NCI-H2227 treated with DMSO at 0.1 percent for 48 hours (cell line): ENCODE data around the gene PLD4.

Experiments
- DNase-seq: peaks from one replicate; lab custom pipeline; 2025; lab: John Stamatoyannopoulos, UW

PLD4 gene

DNA sequence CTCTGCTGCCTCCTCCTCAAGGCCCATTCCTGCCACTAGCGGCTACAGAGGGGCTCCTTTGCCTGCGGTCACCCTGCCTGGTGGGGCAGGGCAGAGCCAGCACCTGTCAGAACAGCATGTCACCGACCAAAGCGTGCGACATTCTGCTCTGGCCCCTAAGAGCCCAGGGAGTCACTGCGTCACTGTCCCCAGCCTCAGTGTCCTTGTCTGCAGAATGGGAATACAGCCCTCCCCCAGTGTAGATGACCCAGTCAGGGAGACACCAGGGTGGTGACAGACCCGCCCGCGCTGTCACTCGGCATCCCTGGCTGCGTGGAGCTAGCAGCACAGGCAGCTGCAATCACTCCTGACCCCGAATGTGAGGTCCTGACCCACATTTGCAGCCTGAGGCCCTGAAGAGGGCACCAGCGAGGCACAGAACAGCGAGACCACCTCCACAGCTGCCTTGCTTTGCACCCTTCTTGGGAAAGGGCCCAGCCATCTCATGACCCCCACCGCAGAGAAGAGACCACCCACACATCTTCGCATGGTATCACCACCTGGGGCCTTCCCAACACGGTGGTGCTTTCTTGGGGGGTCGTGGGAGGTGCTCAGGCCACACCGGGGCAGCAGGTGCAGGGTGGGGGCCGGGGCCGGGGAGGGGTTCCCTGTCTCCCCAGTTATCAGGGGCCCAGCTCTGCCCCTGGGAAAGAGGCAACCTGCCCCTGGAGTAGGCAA, 51.0 kb downstream of the PLD4 start:
- no peak for DNase-seq

DNA sequence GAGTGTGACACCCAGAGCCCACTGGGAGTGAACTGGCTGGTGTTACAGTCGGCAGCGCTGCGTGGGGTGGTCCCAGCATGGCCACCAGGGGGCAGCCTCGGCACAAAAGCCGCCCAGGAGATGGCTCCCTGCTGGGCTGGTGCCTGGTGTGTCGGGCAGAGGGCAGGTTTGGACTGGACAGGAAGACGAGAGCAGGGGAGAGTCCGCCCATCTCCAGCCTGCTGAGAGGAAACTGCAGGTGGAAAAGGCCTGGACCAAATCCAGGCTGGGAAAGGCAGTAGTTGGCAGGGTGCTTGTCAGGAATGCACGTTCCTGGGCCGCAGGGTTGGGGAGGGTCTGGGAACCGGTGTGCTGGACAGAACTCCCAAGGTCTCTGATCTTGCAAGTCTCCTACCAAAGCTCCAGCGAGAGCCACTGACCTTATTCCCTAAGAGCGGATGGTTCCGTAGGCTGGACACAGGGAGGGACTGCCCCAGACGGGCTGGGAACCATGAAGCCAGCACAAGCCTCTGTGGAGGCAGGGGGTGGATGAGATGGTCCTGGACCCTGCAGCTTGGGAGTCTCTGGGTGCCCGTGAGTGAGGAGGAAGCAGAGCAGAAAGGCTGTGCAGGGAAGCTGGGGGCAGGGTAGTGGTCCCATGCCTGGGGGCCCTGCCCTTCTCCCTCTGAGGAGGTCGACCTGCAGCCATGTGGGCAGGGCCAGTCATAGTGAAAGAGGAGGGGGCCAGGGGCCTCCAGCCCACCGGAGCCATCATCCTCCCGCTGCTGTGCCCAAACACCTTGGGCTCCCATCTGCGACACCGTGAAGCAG, 51.7 kb downstream of the PLD4 start:
- no peak for DNase-seq

DNA sequence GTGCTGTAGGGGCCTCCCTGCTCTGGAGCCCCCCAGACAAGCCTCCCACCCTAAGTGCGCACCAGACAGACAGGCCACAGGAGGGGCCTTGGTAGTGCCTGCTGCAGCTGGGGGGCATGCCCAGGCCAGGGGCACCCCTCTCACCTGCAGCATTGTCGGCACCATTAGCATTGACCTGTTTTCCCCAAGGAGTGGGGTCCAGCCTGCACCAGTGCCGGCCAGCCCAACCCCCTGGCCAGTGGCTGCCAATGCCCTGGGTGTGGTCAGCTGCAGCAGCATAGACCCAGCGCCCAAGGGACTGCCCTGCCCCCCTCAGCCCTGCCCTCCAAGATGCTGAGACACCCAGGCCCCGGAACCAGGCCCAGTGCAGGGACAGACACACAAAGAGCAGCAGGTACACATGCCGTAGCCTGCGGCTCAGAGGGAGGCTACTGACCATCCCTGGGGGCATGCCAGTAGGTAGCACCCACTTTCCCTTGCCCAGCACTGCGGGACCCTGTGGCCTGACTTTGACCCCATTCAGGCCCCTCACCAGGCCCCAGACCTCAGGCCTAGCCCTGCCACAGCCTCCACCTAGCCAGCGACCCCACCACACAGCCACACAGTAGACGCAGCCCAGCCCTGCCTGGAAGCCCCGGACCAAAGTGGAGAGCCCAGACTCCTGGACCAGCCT, 52.5 kb downstream of the PLD4 start:
- DNase-seq, result no peak

DNA sequence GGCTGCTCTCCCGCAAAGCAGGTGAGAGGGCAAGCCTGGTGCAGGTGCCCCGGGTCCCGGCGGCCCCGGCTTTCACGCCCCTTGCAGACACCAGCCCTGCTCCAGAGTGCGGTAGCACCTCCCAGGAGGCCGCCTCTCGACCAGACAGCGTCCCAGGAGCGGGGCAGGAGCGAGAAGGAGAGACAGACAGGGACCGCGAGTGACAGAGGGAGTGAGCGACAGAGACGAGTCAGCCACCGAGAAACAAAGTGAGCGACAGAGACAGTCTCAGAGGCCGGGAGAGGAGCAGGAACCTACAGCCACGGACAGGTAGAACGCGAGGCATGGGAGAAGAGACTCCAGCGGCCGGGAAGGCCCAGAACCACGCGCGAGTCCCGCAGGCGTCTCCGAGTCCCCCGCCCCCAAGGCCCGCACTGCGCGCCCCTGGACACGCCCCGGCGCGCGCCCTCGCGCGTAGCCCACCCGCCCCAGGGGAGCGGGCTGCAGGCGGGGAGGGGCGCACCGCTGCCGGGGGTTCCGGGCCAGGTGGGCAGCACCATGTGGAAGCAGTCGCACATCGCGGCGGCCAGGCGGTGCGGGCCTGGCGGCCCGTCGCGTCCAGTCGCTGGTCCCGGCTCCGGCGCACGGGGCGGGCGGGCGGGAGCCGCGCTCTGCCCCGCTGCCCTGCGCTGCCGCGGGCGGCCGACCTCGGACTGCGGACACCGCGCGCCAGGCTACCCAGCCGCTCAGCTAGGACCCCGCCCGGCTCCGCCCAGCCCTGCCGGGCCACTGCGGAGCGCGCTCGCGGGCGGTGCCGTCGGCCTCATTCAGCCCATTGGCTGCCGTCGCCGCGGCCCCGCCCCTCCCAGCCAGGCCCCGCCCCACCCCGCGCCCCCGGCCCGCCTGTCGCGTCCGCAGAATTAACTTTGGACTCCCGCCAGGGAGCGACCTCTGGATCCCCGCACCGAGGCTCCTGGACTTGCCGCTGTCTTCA, 53.3 kb downstream of the PLD4 start, which contains the start of gene AHNAK2:
AHNAK2 (minus strand) TSS at position 694 of the 973 bp plus-strand sequence; CDS start at position 557, 137 bp downstream.
- DNase-seq, result peak; percentile 75

DNA sequence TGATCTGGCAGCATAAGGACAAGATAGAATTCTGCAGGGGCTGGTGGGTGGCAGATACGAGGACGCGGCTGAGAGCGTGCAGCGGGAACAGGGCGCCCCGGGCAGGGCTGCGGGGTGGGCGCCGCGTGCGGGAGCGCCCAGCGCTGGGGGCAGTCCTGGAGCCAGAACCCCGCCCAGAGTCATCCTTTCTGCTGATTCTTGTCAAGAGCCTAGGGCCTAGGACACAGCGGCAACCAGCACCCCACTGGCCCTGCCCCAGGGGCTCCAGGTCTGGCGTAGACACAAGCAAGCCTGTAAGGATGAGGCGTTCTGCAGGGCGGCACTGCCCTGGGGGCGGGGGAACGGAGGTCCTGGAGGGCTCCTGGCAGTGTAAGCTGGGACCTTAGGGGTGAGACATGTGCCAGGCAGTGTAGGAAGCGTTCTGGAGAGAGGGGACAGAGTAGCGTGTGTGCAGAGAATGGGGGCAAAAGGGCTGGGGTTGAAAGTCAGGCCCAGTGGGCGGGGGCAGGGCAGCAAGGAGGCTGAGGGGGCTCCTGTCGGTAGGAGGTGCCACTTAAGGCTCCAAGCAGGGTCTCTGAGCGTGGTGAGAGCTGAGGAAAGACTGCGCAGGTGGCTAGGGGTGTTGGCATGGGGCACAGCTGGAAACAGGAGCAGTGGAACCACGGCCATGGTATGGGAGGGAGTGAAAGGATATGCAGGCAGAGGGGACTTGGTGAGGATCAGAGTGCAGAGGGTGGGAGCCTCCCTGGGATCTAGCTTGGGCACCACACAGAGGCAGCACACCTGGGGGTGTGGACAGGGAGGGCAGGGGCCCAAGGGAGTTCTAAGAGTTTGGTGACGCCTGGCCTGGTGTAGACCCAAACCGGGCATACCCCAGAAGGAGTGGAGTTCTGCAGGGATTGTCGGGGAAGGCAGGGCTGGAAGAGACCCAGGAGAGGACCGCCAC, 54.3 kb downstream of the PLD4 start:
- DNase-seq, result peak; percentile 9

DNA sequence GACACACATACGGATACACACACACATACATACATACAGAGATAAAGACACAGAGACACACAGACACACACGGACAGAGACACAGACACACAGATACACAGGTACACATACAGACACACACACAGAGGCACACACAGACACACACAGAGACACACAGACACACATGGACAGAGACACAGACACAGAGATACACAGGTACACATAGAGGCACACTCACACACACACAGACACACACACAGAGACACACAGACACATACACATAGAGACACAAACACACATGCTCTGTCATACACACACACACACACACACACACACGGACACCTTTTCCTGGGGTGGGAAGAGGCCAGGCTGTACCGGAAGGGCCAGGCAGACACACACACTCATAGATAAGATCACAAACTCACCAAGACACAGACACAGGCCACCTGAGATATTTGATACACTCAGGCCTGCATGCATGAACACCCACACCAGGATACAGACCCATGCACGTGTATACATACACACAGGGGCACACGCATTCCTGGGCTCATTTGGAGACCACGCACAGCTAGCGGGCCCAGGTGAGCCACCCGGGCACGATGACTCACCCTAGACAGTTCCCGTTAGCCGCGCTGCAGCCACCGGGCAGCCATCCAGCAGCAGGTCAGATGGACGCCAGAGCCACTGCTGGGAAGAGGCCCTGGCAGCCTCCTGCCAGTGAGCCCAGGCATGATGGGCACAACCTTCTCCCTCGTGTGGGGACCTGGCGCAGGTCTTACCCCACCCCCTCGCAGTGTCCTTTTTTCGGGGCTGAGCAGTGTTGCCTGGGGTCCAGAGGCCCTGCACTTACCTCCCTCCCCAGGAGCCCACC, 55.3 kb downstream of the PLD4 start:
- DNase-seq, result no peak

DNA sequence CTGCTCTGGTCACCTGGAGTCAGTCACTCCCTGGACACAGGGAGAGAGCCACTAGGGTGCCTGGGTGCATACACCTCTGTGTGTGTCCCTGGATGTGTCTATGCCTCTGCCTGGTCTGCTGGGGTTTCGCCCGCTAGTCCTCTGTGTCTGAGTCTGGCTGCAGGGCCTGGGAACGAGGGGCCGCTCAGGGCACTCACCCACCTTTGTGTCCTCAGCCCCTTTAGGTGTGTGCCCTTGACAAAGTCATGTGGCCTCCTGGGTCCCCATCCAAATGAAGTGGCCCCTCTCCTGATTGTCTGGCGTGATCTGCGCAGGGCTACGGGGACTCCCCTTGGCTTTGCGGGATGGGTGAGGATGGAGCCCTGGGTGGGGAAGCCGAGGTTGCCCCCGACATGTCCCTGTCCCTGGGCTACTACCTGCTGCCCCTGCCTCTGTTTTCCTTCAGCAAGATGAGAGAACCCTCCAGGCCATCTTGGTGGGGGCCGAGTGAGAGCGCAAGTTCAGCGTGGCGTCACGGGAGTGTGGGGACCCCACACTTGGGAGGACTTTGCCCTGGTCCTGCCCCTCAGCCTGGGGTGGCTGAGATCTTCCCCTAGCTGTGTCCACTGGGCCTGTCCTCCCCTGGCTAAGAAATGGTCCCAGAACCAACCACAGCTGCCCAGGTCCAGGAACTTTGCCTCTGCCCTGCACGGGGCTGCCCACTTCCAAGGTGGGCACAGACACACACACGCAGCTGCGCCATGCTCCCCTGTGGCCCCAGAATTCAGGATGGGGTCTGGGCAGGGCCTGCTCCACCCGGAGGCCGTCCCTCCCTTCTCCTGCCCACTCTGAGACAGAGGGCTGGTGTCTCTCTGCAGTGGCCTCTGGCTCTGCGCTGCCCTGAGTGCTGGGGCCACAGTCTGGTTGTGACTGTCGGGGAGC, 56.2 kb downstream of the PLD4 start:
- DNase-seq, result no peak

DNA sequence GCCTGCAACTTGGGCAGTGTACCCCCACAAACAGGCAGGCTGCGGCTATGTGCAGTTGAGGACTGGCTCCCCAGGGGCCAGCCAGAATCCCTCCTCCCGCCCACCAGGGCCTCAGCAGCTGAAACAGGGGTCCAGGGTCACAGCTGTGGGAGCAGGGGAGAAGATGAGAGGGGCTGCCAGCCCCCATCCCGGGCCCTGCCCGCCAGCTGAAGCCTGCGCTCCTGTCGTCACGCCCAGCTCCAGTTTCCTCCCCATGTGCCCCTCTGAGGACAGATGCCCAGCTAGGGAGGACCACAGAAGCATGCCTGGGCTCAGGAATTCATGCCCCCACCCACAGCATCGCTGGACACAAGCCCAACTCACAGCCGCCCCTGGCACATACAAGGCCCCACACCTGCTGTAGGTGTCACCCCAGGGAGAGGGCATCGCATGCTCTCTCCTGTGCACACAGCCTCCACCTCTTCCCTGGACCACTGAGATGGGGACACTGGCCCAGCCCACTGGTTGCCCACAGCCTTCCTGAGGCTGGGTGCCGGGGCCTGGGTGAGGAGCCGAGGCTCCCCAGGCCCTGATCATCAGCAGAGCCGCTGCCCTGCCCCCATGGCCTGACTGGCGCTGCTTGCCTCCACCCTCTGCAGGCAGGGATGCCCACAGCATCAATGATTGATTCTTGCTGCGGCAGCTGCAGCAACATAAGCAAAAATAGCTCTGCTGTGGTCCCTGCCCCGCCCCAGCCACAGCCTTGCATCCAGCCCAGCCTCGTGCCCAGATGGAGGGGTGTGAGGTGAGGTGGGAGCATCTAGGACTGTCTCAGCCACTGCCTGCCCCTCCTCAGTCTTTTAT, 57.2 kb downstream of the PLD4 start:
- no peak for DNase-seq

DNA sequence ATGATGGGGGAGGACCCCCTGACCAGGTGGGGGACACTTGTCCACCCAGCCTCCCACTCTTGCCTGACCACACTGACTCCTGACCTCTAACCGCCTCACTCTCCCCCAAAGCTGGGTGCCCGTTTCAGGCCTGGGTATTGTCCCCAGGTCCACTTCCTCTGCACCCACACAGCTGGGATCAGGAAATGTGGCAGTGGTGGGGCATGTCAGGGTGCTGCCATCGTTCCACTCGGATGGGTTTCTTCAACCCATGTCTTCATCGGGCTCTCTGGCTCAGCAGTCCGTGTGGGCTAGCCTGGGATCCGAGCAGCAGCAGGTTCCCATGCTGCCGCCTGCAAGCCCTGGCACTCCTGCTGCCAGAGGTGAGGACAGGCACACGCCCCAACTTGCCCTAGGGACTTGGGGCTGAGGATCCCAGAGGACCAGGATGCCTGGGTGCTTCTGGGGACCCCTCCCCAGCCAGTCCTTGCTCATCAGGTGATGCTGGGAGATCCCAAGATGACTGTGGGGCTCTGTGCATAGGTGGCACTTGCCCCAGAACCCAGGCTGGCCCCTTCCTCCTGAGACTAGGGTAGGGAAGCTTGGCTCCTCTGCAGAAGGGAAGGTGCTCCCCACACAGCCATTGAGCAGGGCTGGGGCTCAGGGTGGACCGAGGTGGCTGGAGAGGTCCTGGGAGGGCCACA, 58.0 kb downstream of the PLD4 start:
- DNase-seq, result no peak
